Caco-2 (cell line): ENCODE measurements around the gene PHACTR1. TPM values are rescaled to one million over a fixed set of nuclear protein-coding genes. Genes with fewer than 3 reads are reported as not detected.

Source experiments
- BruUV-seq: library from RNA; stranded (reverse); fragments of 400-500 nt; replicated peaks from 2 replicates; lab custom pipeline; 2021; lab: Mats Ljungman, UMichigan
- CTCF ChIA-PET: fragments of 300-600 bp; sonication (Branson Sonifier 250); formaldehyde crosslinking; loops from one replicate; lab custom pipeline; 2022; ENCODE audit warnings: antibody characterized with exemption; lab: Charles Lee
- POLR2A ChIA-PET: fragments of 300-600 bp; sonication (Branson Sonifier 250); formaldehyde crosslinking; loops from one replicate; lab custom pipeline; 2022; ENCODE audit warnings: antibody characterized with exemption; lab: Charles Lee
- DNase-seq, 2 experiments: peaks; one replicate each; pipeline versions ENCODE4 v3.0.0 to v3.0.0-alpha.2; 2020 to 2022
- H3K27me3 ChIP-seq: replicated peaks from 2 replicates; pipeline ENCODE4 v1.6.0; 2011; ENCODE audit warnings: low read length; ENCODE audit not compliant: control insufficient read depth, insufficient read depth
- H3K36me3 ChIP-seq: 2 replicates; pipeline ENCODE4 v1.5.1; 2011; ENCODE audit warnings: low read length; ENCODE audit not compliant: control insufficient read depth, insufficient read depth
- H3K4me1 ChIP-seq: fragments of 250-450 bp; sonication (Bioruptor Pico); 2 replicates; pipeline ENCODE4 v1.5.1; 2020; ENCODE audit warnings: mild to moderate bottlenecking
- H3K4me3 ChIP-seq: 2 replicates; pipeline ENCODE4 v1.5.1; 2011; ENCODE audit warnings: low read depth, mild to moderate bottlenecking, control low read depth, low read length
- H3K9me3 ChIP-seq: fragments of 250-450 bp; sonication (Bioruptor Pico); 2 replicates; pipeline ENCODE4 v1.5.1; 2020; ENCODE audit warnings: mild to moderate bottlenecking, moderate library complexity
- H3K27ac Mint-ChIP-seq: one replicate; pipeline ENCODE4 v1.8.0; 2022; ENCODE audit warnings: mixed read lengths; ENCODE audit not compliant: unreplicated experiment
- H3K27me3 Mint-ChIP-seq: one replicate; pipeline ENCODE4 v1.8.0; 2022; ENCODE audit warnings: mixed read lengths; ENCODE audit not compliant: insufficient read depth, unreplicated experiment
- H3K36me3 Mint-ChIP-seq: one replicate; pipeline ENCODE4 v1.8.0; 2022; ENCODE audit warnings: mild to moderate bottlenecking, mixed read lengths; ENCODE audit not compliant: insufficient read depth, unreplicated experiment
- H3K4me1 Mint-ChIP-seq: one replicate; pipeline ENCODE4 v1.8.0; 2022; ENCODE audit warnings: low read depth, mixed read lengths; ENCODE audit not compliant: unreplicated experiment
- H3K4me3 Mint-ChIP-seq: one replicate; pipeline ENCODE4 v1.8.0; 2022; ENCODE audit warnings: mild to moderate bottlenecking, moderate library complexity, mixed read lengths; ENCODE audit not compliant: unreplicated experiment
- H3K9me3 Mint-ChIP-seq: one replicate; pipeline ENCODE4 v1.8.0; 2022; ENCODE audit warnings: mixed read lengths; ENCODE audit not compliant: unreplicated experiment
- CTCF ChIP-seq, 2 experiments: fragments of 200-600 bp in 1 of 2; IDR thresholded peaks; 1 replicate in 1 of 2; 2 replicates in 1 of 2; pipeline versions ENCODE4 v1.5.1 to v1.8.0; 2011 to 2022; ENCODE audit warnings: antibody characterized with exemption in 1 of 2, control low read depth in 1 of 2, inconsistent platforms in 1 of 2, low read depth in 1 of 2, low read length in 1 of 2, mild to moderate bottlenecking in 1 of 2, moderate library complexity in 1 of 2; ENCODE audit not compliant: insufficient read depth in 1 of 2, severe bottlenecking in 1 of 2, unreplicated experiment in 1 of 2
- intact Hi-C: fragments of 100-400 bp; cut with micrococcal nuclease; formaldehyde crosslinking; loops from one replicate; pipeline ENCODE4 v1.10.0; 2022; ENCODE audit not compliant: unreplicated experiment
- total RNA-seq: library from RNA; stranded (reverse); gene quantifications from 2 replicates; pipeline ENCODE4 v1.2.3, GENCODE V29; 2022

The PHACTR1 gene
- total RNA-seq, 1 experiment from 2014 or later: 0.41 TPM

- Mint-ChIP-seq H3K27me3 (peaks cover 5% of the 10 kb centered on the region), H3K27ac (no peak overlapping the region), H3K36me3 (no peaks in the 10 kb centered on the region), H3K4me3 (no peak overlapping the region), H3K9me3 (no peaks in the 10 kb centered on the region), H3K4me1 (no peaks in the 10 kb centered on the region)
- no peaks in the 10 kb centered on the region for H3K36me3 ChIP-seq
- intact Hi-C loops: no loop called here
- DNase-seq: no peak
- ChIA-PET POLR2A (interaction anchor here (0.5 kb wide), 1 partner anchor 31 kb away, joined by 3 read pairs; no protein-coding TSS in a partner anchor), CTCF (no interaction called here)
- H3K27me3 ChIP-seq: no peaks in the 10 kb centered on the region
- no peak for TF ChIP-seq CTCF (IDR thresholded peaks at IDR 0.05; ENCODE audit: insufficient read depth in 1 of 2, low read depth in 1 of 2, low read length in 1 of 2, severe bottlenecking in 1 of 2, unreplicated experiment in 1 of 2)
- H3K9me3 ChIP-seq: no peaks in the 10 kb centered on the region
- H3K4me1 ChIP-seq: no peaks in the 10 kb centered on the region
- no peak overlapping the region for H3K4me3 ChIP-seq
- BruUV-seq: no TSS peak
Measured at GRCh38 chr6:13066050-13066449, 349.5 kb downstream of the PHACTR1 start.

GRCh38 chr6:13066820-13067219 is 350.3 kb downstream of the PHACTR1 start:
- intact Hi-C loops: no loop called here
- Mint-ChIP-seq H3K27me3 (peaks cover 5% of the 10 kb centered on the region), H3K4me3 (no peak overlapping the region), H3K27ac (no peak overlapping the region), H3K36me3 (no peaks in the 10 kb centered on the region), H3K4me1 (no peaks in the 10 kb centered on the region), H3K9me3 (no peaks in the 10 kb centered on the region)
- Histone ChIP-seq H3K4me3 (no peak overlapping the region), H3K36me3 (no peaks in the 10 kb centered on the region), H3K27me3 (no peaks in the 10 kb centered on the region), H3K9me3 (no peaks in the 10 kb centered on the region), H3K4me1 (no peaks in the 10 kb centered on the region)
- TF ChIP-seq CTCF (IDR thresholded peaks at IDR 0.05; ENCODE audit: insufficient read depth in 1 of 2, low read depth in 1 of 2, low read length in 1 of 2, severe bottlenecking in 1 of 2, unreplicated experiment in 1 of 2): no peak
- no TSS peak for BruUV-seq
- ChIA-PET POLR2A (no interaction called here), CTCF (no interaction called here)
- no peak for DNase-seq

- peaks cover 10% of the 10 kb centered on the region for H3K27me3 Mint-ChIP-seq
- H3K27ac Mint-ChIP-seq: no peak overlapping the region
- H3K4me1 Mint-ChIP-seq: no peaks in the 10 kb centered on the region
- no peaks in the 10 kb centered on the region for H3K36me3 Mint-ChIP-seq
- no peaks in the 10 kb centered on the region for H3K9me3 Mint-ChIP-seq
- BruUV-seq: no TSS peak
- Histone ChIP-seq H3K9me3 (no peaks in the 10 kb centered on the region), H3K4me3 (no peak overlapping the region), H3K36me3 (no peaks in the 10 kb centered on the region), H3K27me3 (no peaks in the 10 kb centered on the region), H3K4me1 (no peaks in the 10 kb centered on the region)
- POLR2A ChIA-PET: no interaction called here
- intact Hi-C loops: no loop called here
- no peak overlapping the region for H3K4me3 Mint-ChIP-seq
- no peak for TF ChIP-seq CTCF (IDR thresholded peaks at IDR 0.05; ENCODE audit: insufficient read depth in 1 of 2, low read depth in 1 of 2, low read length in 1 of 2, severe bottlenecking in 1 of 2, unreplicated experiment in 1 of 2)
- DNase-seq: no peak
- CTCF ChIA-PET: no interaction called here
Measured at GRCh38 chr6:13068586-13069210, 352.1 kb downstream of the PHACTR1 start.
